GM18502 (cell line): ENCODE measurements around the gene SSR3.
"Not testable (repeated sequence)": the region's sequence is repeated elsewhere in the genome, so short reads cannot be mapped to it uniquely, and the experiment has no call there.

Source experiments
- ATAC-seq: cut with Tn5 transposase; IDR thresholded peaks from one replicate; pipeline ENCODE4 v1.9.1; 2021; ENCODE audit warnings: mild to moderate bottlenecking; ENCODE audit not compliant: unreplicated experiment, poor library complexity

Gene SSR3

GRCh38 chr3:156576651-156577348 is 21.9 kb upstream of the SSR3 start:
- no peak for ATAC-seq

DNA sequence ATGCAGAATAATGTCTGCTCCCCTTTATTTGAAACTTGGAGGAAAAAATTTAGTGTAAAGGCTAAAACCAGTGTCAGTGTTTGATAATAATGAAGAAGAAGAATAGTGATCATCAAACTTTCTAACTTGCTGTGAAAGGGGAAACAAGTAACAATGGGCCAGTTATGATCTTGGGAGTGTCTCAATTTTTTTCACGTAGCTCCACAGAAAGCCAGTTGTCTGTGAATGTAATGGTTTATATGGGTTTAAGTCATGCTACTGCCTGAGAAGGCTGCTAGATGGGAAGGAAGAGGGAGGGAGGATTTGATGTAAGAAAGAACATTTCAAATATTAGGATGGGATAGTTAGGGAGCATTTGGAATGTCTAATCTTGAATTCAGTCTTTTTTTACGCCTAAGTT is 21.1 kb upstream of the SSR3 start:
- no peak for ATAC-seq

DNA sequence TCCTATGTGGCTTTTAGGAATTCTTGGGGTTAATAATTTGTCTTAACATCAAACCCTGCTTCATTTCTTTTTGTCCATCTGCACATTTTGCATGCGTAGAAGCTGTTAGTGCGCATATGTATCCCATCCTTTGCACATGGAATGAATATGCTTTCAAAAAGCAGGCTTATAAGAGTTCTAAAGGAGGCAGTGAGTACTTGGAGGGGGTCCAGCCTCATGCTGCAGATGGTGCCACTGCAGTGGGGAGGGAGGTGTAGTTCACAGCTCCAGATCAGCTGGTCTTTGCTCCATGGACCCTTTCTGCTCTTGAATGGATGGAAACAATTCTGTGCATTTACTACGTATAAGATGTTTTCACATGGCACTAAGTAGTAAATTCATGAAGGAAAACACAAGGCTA is 20.7 kb upstream of the SSR3 start:
- no peak for ATAC-seq

DNA sequence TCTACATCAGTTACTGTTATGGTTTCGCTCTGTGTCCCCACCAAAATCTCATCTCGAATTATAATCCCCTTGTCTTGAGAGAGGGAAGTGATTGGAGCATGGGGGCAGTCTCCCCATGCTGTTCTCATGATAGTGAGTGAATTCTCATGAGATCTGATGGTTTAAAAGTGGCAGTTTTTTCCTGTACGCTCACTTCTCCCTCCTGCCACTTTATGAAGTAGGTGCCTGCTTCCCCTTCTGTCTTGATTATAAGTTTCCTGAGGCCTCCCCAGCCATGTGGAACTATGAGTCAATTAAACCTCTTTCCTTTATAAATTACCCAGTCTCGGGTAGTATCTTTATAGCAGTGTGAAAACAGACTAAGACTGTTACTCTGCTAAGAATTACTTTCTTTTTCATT is 15.0 kb upstream of the SSR3 start:
- ATAC-seq, result not testable (repeated sequence)

- not testable (repeated sequence) for ATAC-seq
Observed at GRCh38 chr3:156569016-156569415, 14.1 kb upstream of the SSR3 start.

- ATAC-seq, result no peak
Observed at GRCh38 chr3:156563900-156564682, 9.2 kb upstream of the SSR3 start.

- ATAC-seq, result not testable (repeated sequence)
Observed at GRCh38 chr3:156562486-156562885, 7.6 kb upstream of the SSR3 start.

DNA sequence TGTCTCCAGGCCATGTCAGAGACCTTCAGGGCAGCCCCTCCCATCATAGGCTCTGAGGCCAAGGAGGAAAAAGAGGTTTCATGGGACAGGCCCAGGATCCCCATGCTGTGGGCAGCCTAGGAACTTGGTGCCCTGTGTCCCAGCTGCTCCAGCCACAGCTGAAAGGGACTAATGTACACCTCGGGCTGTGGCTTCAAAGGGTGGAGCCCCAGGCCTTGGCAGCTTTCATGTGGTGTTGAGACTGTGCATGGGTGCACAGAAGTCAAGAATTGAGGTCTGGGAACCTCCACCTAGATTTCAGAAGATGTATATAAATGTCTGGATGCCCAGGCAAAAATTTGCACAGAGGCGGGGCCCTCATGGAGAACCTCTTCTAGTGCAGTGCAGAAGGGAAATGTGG is 6.6 kb upstream of the SSR3 start:
- ATAC-seq, result no peak

DNA sequence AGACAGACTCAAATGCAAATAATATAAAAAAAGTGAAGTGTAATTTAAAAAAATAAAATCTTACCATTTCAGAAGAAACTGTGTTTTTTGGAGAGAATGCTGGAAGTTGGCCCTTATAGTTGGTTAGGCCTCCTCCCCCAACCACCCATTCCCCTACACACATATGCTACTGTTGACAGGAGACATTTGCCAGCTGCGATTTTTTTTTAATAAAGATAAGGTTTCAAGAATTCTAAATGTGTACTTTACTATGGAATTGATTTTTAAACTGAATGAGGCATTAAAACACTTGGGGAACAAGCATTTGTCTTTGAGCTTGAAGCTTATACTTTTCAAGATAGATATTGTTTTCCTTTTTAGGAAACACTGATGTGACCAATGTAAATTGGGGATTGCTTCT is 4.4 kb upstream of the SSR3 start:
- ATAC-seq, result no peak

- ATAC-seq, result no peak
Observed at GRCh38 chr3:156558389-156558788, 3.5 kb upstream of the SSR3 start.

GRCh38 chr3:156554515-156554841 is 439 bp downstream of the SSR3 start:
- ATAC-seq, result no peak

DNA sequence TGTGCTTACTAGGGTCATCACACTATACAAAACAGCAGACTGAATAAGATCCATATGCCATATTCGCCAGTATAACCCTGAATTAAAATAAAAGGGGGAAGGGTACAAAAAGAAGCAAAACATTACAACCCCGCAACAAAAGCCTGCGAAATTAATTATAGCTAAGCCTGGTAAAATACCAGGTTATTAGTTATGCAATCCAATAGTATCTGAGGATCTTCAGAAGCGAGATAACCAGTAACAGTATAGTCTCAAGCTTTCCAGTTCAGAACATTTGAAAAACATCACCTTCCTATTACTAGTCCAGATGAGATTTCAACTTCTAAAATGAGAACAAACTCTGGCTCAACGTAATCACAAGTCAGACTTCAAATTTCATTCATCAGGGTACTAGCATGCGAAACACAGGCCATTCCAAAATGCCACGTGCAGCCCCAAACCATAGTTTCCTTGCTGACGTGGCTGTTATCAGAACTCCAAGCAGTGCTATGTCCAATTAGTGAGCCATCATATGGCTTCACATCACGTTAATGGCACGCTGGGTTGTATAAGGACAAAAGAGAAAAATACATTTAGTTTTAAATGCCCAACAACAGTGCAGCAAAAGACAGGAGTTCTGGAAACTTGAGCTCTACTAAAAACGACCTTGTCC is 1.1 kb downstream of the SSR3 start:
- ATAC-seq, result no peak

GRCh38 chr3:156552973-156553372 is 1.9 kb downstream of the SSR3 start:
- ATAC-seq, result no peak

DNA sequence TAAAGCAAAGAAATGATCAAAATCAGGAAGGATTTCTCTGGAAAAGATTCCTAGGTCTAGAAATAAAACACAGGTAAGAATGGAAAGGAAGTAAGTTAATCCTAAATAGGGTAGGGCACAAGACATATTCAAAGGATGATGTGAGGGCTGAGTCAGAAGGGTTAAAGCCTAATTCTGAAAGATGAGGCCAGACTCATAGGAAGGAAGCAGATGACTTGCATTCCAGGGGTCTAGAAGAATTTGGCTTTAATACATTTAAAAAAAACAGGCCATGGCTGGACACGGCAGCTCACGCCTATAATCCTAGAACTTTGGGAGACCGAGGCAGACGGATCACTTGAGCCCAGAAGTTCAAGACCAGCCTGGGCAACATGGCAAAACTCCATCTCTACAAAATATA is 3.2 kb downstream of the SSR3 start:
- ATAC-seq, result no peak

DNA sequence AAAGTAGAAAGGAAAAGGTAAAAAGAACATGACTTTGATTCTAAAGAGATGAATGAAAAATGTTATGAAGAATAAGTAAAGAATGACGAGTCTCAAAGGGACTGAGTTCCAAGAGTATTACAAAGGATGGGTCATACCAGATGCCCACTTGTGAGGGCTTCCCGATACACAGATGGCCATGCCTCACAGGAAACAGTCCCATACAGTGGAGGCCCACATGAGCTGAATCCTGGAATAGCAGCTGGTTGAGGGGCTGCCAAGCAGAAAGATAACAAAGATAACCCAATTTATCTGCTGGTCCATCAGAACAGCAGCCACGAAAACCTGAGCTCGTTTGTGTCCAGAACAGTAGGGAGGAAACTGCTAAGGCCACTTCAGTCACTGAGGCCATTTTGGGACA is 3.7 kb downstream of the SSR3 start:
- no peak for ATAC-seq

- no peak for ATAC-seq
Observed at GRCh38 chr3:156548902-156549301, 6.0 kb downstream of the SSR3 start.

DNA sequence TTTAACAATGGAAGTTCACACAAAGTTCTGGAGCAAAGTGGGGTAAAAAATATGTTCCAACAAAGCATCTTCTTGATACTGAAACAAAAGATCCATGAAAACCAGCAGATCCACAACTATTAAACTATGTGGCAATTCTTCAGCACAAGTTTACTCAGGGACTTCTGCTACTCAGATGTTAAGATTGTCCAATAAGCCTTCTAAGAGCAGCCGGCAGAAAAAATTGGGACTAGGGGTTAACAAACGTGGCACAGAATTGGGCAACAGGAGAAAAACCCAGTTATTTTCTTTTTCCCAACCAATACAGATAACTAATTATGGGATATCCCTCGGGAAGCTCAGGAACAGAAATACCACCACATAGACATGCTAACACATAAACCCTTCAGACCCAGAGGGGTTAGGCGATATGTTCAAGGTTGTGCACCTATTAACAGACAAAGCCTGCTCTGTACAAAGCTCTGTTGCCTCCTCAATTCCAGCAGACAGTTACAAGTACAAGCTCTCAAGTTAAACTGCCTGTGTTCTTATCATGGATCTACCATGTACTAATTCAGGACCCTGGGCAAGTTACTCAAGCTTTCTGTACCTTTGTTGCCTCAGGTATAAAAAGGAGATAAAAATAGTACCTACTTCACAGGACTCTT is 6.8 kb downstream of the SSR3 start:
- ATAC-seq, result no peak

- ATAC-seq, result no peak
Observed at GRCh38 chr3:156547637-156548036, 7.3 kb downstream of the SSR3 start.

GRCh38 chr3:156543043-156543555 is 11.8 kb downstream of the SSR3 start:
- ATAC-seq, result no peak

DNA sequence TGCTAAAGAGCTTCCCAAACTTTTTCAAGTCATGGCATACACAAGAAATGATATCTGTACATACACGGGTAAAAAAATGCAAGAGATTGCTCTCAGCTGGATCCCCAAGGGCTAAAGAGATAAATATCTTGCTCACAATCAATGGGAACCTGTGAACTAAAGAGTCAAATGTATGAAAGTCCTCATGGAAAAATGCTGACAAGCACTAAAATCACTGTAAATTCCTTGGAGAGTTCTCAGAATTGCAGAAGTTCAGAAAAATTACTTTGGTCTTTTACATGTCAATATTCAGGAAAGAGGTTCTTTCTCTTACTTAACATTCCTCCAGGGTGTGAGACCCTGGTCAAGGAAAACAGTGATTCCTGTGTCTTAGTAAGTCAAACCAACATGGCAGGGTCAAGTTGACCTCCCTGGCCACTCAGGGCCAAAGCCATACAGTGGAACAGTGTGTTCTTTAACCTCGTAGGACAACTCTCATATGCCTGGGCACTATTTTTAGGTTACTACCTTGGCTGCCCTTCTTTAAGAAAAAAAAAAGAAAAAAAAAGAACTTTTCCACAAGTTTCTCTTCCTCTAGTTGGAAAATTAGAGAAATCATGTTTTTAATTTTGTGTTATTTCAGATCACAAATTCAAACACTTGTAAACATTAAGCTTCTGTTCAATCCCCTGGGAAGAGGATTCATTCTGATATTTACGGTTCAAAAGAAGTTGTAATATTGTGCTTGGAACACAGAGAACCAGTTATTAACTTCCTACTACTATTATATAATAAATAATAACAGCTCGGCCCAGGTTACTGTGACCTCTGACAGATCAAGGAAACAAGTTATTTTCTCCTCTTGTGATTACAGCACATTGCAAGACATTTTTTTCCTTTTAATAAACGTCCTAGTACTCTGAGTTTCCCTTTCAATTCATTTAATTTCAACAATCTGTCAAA is 12.5 kb downstream of the SSR3 start:
- no peak for ATAC-seq
